NB4 (cell line): ENCODE measurements around the gene FRRS1L.

ENCODE experiments used
- CTCF ChIP-seq: IDR thresholded peaks from one replicate; pipeline ENCODE4 v1.5.1; 2012; ENCODE audit warnings: low read depth, low read length
- MAX ChIP-seq: IDR thresholded peaks from 2 replicates; pipeline ENCODE4 v1.6.1; 2011; ENCODE audit warnings: low read depth, low read length

GRCh38 chr9:109134167-109134578 lies 32.9 kb downstream of the FRRS1L start:
- no peak for TF ChIP-seq MAX
- TF ChIP-seq CTCF: no peak
